Subcutaneous abdominal adipose tissue (tissue), 5 donors: ENCODE data around the gene ZNF529.
"Not testable (repeated sequence)": the region's sequence is repeated elsewhere in the genome, so short reads cannot be mapped to it uniquely, and the experiment has no call there.

ENCODE experiments used
- H3K27ac ChIP-seq: one replicate; pipeline ENCODE4 v1.7.0; 2013; ENCODE audit warnings: low read depth, mild to moderate bottlenecking, inconsistent platforms, low read length, moderate library complexity
- H3K27me3 ChIP-seq, 5 donors: one replicate each; pipeline ENCODE4 v1.7.0; 2013; ENCODE audit warnings: low read length in 5 of 5, inconsistent platforms in 1 of 5; ENCODE audit not compliant: control insufficient read depth in 5 of 5, insufficient read depth in 4 of 5
- H3K36me3 ChIP-seq, 5 donors: one replicate each; pipeline ENCODE4 v1.7.0; 2013; ENCODE audit warnings: low read length in 5 of 5; ENCODE audit not compliant: control insufficient read depth in 5 of 5, insufficient read depth in 5 of 5
- H3K4me1 ChIP-seq, 5 donors: one replicate each; pipeline ENCODE4 v1.7.0; 2013; ENCODE audit warnings: low read length in 5 of 5, mild to moderate bottlenecking in 3 of 5, moderate library complexity in 1 of 5; ENCODE audit not compliant: control insufficient read depth in 5 of 5, insufficient read depth in 5 of 5
- H3K4me3 ChIP-seq, 5 donors: one replicate each; pipeline ENCODE4 v1.7.0; 2013; ENCODE audit warnings: low read length in 5 of 5, low read depth in 1 of 5
- H3K9ac ChIP-seq, 5 donors: one replicate each; pipeline ENCODE4 v1.7.0; 2013; ENCODE audit warnings: low read length in 5 of 5, mild to moderate bottlenecking in 4 of 5, moderate library complexity in 3 of 5
- H3K9me3 ChIP-seq, 5 donors: one replicate each; pipeline ENCODE4 v1.7.0; 2013; ENCODE audit warnings: low read length in 5 of 5; ENCODE audit not compliant: control insufficient read depth in 5 of 5
- donor health status: healthy.
- donor health status: healthy.
- donor health status: healthy.
- donor health status: healthy.
- donor health status: healthy.

Gene ZNF529

GRCh38 chr19:36573020-36573894, at the start of gene ZNF529:
Gene ZNF529 (minus strand): TSS chr19:36573292. CDS start chr19:36572346, 946 bp downstream.
- H3K27me3 ChIP-seq, result no peaks in the 10 kb centered on the region
- peak within 1 kb of the TSS; percentile 86 for H3K27ac ChIP-seq
- H3K9ac ChIP-seq, result peak within 1 kb of the TSS; percentile 84 to 97 (median 97)
- H3K9me3 ChIP-seq, result peaks cover 0 to 10% (median 2%) of the 10 kb centered on the region in 5 donors
- H3K36me3 ChIP-seq, result peaks cover 15 to 30% (median 24%) of the 10 kb centered on the region in 5 donors
- peak within 1 kb of the TSS; percentile 83 to 100 (median 100) for H3K4me3 ChIP-seq
- H3K4me1 ChIP-seq, result peaks cover 5 to 22% (median 19%) of the 10 kb centered on the region in 5 donors

- Histone ChIP-seq H3K27ac (no peak overlapping the region), H3K4me1 (peaks cover 0 to 22% (median 12%) of the 10 kb centered on the region in 5 donors), H3K4me3 (peak overlapping the region; percentile 77 to 87 (median 79)), H3K36me3 (peaks cover 3 to 25% (median 16%) of the 10 kb centered on the region in 5 donors), H3K9me3 (peaks cover 2 to 23% (median 17%) of the 10 kb centered on the region in 5 donors), H3K9ac (peak overlapping the region in 3 of 5 donors; percentile 79 to 89 (median 85)), H3K27me3 (no peaks in the 10 kb centered on the region)
These were observed 32.9 kb upstream of the ZNF529 start for GRCh38 chr19:36605877-36606478.

- H3K9ac ChIP-seq, result peak within 1 kb of the TSS in 4 of 5 donors; percentile 29 to 89 (median 82)
- peaks cover 0 to 22% (median 12%) of the 10 kb centered on the region in 5 donors for H3K4me1 ChIP-seq
- H3K27me3 ChIP-seq, result no peaks in the 10 kb centered on the region
- peaks cover 0 to 20% (median 9%) of the 10 kb centered on the region in 5 donors for H3K36me3 ChIP-seq
- H3K4me3 ChIP-seq, result peak within 1 kb of the TSS; percentile 77 to 92 (median 82)
- H3K9me3 ChIP-seq, result peaks cover 2 to 23% (median 16%) of the 10 kb centered on the region in 5 donors
- peak within 1 kb of the TSS; percentile 49 for H3K27ac ChIP-seq
These were observed 32.2 kb upstream of the ZNF529 start, which contains the start of gene ZNF382 for GRCh38 chr19:36605101-36605876. Gene ZNF382 (plus strand): TSS chr19:36605313. CDS start chr19:36609915, 4,602 bp downstream.

- Histone ChIP-seq H3K4me1 (peaks cover 0 to 22% (median 12%) of the 10 kb centered on the region in 5 donors), H3K9me3 (peaks cover 2 to 20% (median 17%) of the 10 kb centered on the region in 5 donors), H3K36me3 (peaks cover 0 to 18% (median 5%) of the 10 kb centered on the region in 5 donors), H3K27ac (peak overlapping the region; percentile 49), H3K27me3 (no peaks in the 10 kb centered on the region), H3K9ac (peak overlapping the region in 4 of 5 donors; percentile 29 to 89 (median 82)), H3K4me3 (peak overlapping the region; percentile 77 to 92 (median 82))
These were observed 31.6 kb upstream of the ZNF529 start for GRCh38 chr19:36604656-36605100.

GRCh38 chr19:36602681-36603080, 29.6 kb upstream of the ZNF529 start:
- Histone ChIP-seq H3K9me3 (peaks cover 2 to 23% (median 9%) of the 10 kb centered on the region in 5 donors), H3K4me1 (peaks cover 0 to 22% (median 12%) of the 10 kb centered on the region in 5 donors)
- H3K36me3 ChIP-seq, H3K4me3 ChIP-seq, H3K9ac ChIP-seq, H3K27me3 ChIP-seq, H3K27ac ChIP-seq: not testable (repeated sequence)

- H3K9me3 ChIP-seq, result peaks cover 3 to 35% (median 17%) of the 10 kb centered on the region in 5 donors
- no peaks in the 10 kb centered on the region for H3K27me3 ChIP-seq
- H3K4me3 ChIP-seq, result peak overlapping the region in 2 of 5 donors; percentile 10 to 44
- H3K4me1 ChIP-seq, result peaks cover 2 to 7% (median 3%) of the 10 kb centered on the region in 5 donors
- H3K9ac ChIP-seq, result no peak overlapping the region
- H3K36me3 ChIP-seq, result peaks cover 30 to 40% (median 36%) of the 10 kb centered on the region in 5 donors
- no peak overlapping the region for H3K27ac ChIP-seq
These were observed 6.2 kb upstream of the ZNF529 start for GRCh38 chr19:36579255-36579654.

GRCh38 chr19:36577271-36577996, 4.3 kb upstream of the ZNF529 start:
- Histone ChIP-seq H3K9ac (no peak overlapping the region), H3K4me1 (peaks cover 5 to 18% (median 15%) of the 10 kb centered on the region in 5 donors), H3K9me3 (peaks cover 3 to 27% (median 13%) of the 10 kb centered on the region in 5 donors), H3K27ac (no peak overlapping the region), H3K36me3 (peaks cover 30 to 40% (median 36%) of the 10 kb centered on the region in 5 donors), H3K27me3 (no peaks in the 10 kb centered on the region), H3K4me3 (no peak overlapping the region)

- no peaks in the 10 kb centered on the region for H3K27me3 ChIP-seq
- peak overlapping the region in 3 of 5 donors; percentile 83 to 100 (median 100) for H3K4me3 ChIP-seq
- peaks cover 13 to 34% (median 25%) of the 10 kb centered on the region in 5 donors for H3K36me3 ChIP-seq
- H3K9me3 ChIP-seq, result peaks cover 0 to 10% (median 5%) of the 10 kb centered on the region in 5 donors
- H3K27ac ChIP-seq, result no peak overlapping the region
- peaks cover 5 to 22% (median 19%) of the 10 kb centered on the region in 5 donors for H3K4me1 ChIP-seq
- H3K9ac ChIP-seq, result no peak overlapping the region
These were observed 1.6 kb upstream of the ZNF529 start for GRCh38 chr19:36574741-36575140.
